Common myeloid progenitor, CD34-positive (primary cell): Measurements from ENCODE around the gene MTHFD1.

Experiments used
- CTCF ChIA-PET: fragments of 350-600 bp; sonication (Branson Sonifier 250); formaldehyde crosslinking; loops from one replicate; lab custom pipeline; 2021; ENCODE audit warnings: antibody characterized with exemption; lab: Charles Lee
- POLR2A ChIA-PET: fragments of 350-600 bp; sonication (Branson Sonifier 250); formaldehyde crosslinking; loops from one replicate; lab custom pipeline; 2021; ENCODE audit warnings: antibody characterized with exemption; lab: Charles Lee
- DNase-seq, 3 donors: peaks; one replicate each; pipeline versions ENCODE4 v3.0.0 to v3.0.0-alpha.2; 2013
- H3K27ac ChIP-seq, 2 experiments: 1 replicate in 1 of 2; 2 replicates in 1 of 2; pipeline ENCODE4 v1.7.0; 2013; ENCODE audit warnings: inconsistent platforms in 2 of 2, low read length in 2 of 2, mild to moderate bottlenecking in 2 of 2, low read depth in 1 of 2, moderate library complexity in 1 of 2; ENCODE audit not compliant: severe bottlenecking in 2 of 2, insufficient read depth in 1 of 2, poor library complexity in 1 of 2
- H3K27me3 ChIP-seq, 5 experiments: replicated peaks in 2 of 5; 1 replicate in 3 of 5; 2 replicates in 2 of 5; pipeline versions ENCODE4 v1.6.1 to v1.7.0; 2013; ENCODE audit warnings: low read length in 4 of 5, mild to moderate bottlenecking in 2 of 5, moderate library complexity in 2 of 5, inconsistent platforms in 1 of 5; ENCODE audit not compliant: insufficient read depth in 5 of 5, control insufficient read depth in 4 of 5
- H3K36me3 ChIP-seq, 4 experiments: 1 replicate in 2 of 4; 2 replicates in 2 of 4; pipeline versions ENCODE4 v1.6.1 to v1.7.0; 2013; ENCODE audit warnings: low read length in 3 of 4, control low read depth in 1 of 4, mild to moderate bottlenecking in 1 of 4; ENCODE audit not compliant: control insufficient read depth in 4 of 4, insufficient read depth in 4 of 4
- H3K4me1 ChIP-seq, 4 experiments: 1 replicate in 3 of 4; 2 replicates in 1 of 4; pipeline versions ENCODE4 v1.6.1 to v1.7.1; 2013; ENCODE audit warnings: low read length in 3 of 4, mild to moderate bottlenecking in 3 of 4, control low read depth in 1 of 4, inconsistent platforms in 1 of 4, moderate library complexity in 1 of 4; ENCODE audit not compliant: control insufficient read depth in 4 of 4, insufficient read depth in 4 of 4; ENCODE audit errors: control extremely low read depth in 1 of 4
- H3K4me3 ChIP-seq, 7 experiments: 1 replicate in 4 of 7; 2 replicates in 3 of 7; pipeline versions ENCODE4 v1.5.1 to v1.7.0; 2013; ENCODE audit warnings: mild to moderate bottlenecking in 7 of 7, low read length in 6 of 7, moderate library complexity in 6 of 7, inconsistent platforms in 2 of 7, low read depth in 2 of 7, control low read depth in 1 of 7; ENCODE audit not compliant: insufficient read depth in 4 of 7, control insufficient read depth in 1 of 7; ENCODE audit errors: extremely low read depth in 1 of 7
- H3K9me3 ChIP-seq, 5 experiments: 1 replicate in 4 of 5; 2 replicates in 1 of 5; pipeline versions ENCODE4 v1.6.1 to v1.7.1; 2013; ENCODE audit warnings: low read length in 4 of 5, mild to moderate bottlenecking in 2 of 5, inconsistent platforms in 1 of 5, low read depth in 1 of 5, moderate library complexity in 1 of 5; ENCODE audit not compliant: control insufficient read depth in 4 of 5, insufficient read depth in 2 of 5; ENCODE audit errors: control extremely low read depth in 1 of 5
- WGBS: methylation state at CpG from one replicate; pipeline ENCODE4 v1.1.5; 2013; ENCODE audit not compliant: insufficient coverage; 5-methylcytosine and 5-hydroxymethylcytosine counted together

Gene MTHFD1

GRCh38 chr14:64416348-64416932 is 28.3 kb downstream of the MTHFD1 start:
- Histone ChIP-seq H3K27me3 (no peaks in the 10 kb centered on the region), H3K27ac (no peak overlapping the region), H3K4me3 (no peak overlapping the region), H3K4me1 (no peaks in the 10 kb centered on the region), H3K9me3 (no peaks in the 10 kb centered on the region), H3K36me3 (peaks cover 32 to 77% (median 65%) of the 10 kb centered on the region in 4 experiments)
- DNase-seq = no peak
- 100% methylated on average over 1 of the region's 3 CpGs for WGBS
- CTCF ChIA-PET = interaction anchor here (1.0 kb wide), 1 partner anchor 14 kb away, joined by 3 read pairs; no protein-coding TSS in a partner anchor
- POLR2A ChIA-PET = interaction anchor here (0.9 kb wide), 1 partner anchor 13 kb away, joined by 3 read pairs; no protein-coding TSS in a partner anchor

GRCh38 chr14:64417055-64417770 is 29.1 kb downstream of the MTHFD1 start:
- CTCF ChIA-PET = interaction anchor here (0.8 to 8.9 kb wide), 3 partner anchors 10 to 15 kb away, joined by 3 to 53 read pairs (median 4); no protein-coding TSS in a partner anchor
- no CpG with 5 or more reads among the region's 5 CpGs for WGBS
- Histone ChIP-seq H3K9me3 (no peaks in the 10 kb centered on the region), H3K4me1 (no peaks in the 10 kb centered on the region), H3K27ac (no peak overlapping the region), H3K4me3 (no peak overlapping the region), H3K36me3 (peaks cover 30 to 80% (median 62%) of the 10 kb centered on the region in 4 experiments), H3K27me3 (no peaks in the 10 kb centered on the region)
- peak in 1 of 3 donors; percentile 5 for DNase-seq
- POLR2A ChIA-PET = no interaction called here

GRCh38 chr14:64417771-64418125 is 29.6 kb downstream of the MTHFD1 start:
- Histone ChIP-seq H3K27me3 (no peaks in the 10 kb centered on the region), H3K27ac (no peak overlapping the region), H3K9me3 (no peaks in the 10 kb centered on the region), H3K4me1 (no peaks in the 10 kb centered on the region), H3K4me3 (no peak overlapping the region), H3K36me3 (peaks cover 33 to 78% (median 60%) of the 10 kb centered on the region in 4 experiments)
- DNase-seq = no peak
- POLR2A ChIA-PET = no interaction called here
- 100% methylated on average over 2 of the region's 7 CpGs for WGBS
- CTCF ChIA-PET = interaction anchor here (0.8 to 8.9 kb wide), 2 partner anchors 11 to 14 kb away, joined by 4 to 53 read pairs; no protein-coding TSS in a partner anchor

- no peaks in the 10 kb centered on the region for H3K27me3 ChIP-seq
- 99% methylated on average over 7 of the region's 7 CpGs for WGBS
- no peaks in the 10 kb centered on the region for H3K4me1 ChIP-seq
- H3K9me3 ChIP-seq = no peaks in the 10 kb centered on the region
- POLR2A ChIA-PET = interaction anchor here (0.6 kb wide), 1 partner anchor 414 kb away, joined by 5 read pairs; no protein-coding TSS in a partner anchor
- no peak overlapping the region for H3K4me3 ChIP-seq
- CTCF ChIA-PET = interaction anchor here (1.1 to 8.9 kb wide), 3 partner anchors 9 to 15 kb away, joined by 3 to 53 read pairs (median 3); no protein-coding TSS in a partner anchor
- peaks cover 34 to 77% (median 60%) of the 10 kb centered on the region in 4 experiments for H3K36me3 ChIP-seq
- no peak for DNase-seq
- H3K27ac ChIP-seq = no peak overlapping the region
Measured at GRCh38 chr14:64419003-64419402, 30.9 kb downstream of the MTHFD1 start.

GRCh38 chr14:64421166-64421565 is 33.0 kb downstream of the MTHFD1 start:
- CTCF ChIA-PET = interaction anchor here (0.6 to 8.9 kb wide), 3 partner anchors 11 to 202 kb away, joined by 3 to 53 read pairs (median 4); no protein-coding TSS in a partner anchor
- H3K4me3 ChIP-seq = no peak overlapping the region
- no peaks in the 10 kb centered on the region for H3K4me1 ChIP-seq
- POLR2A ChIA-PET = no interaction called here
- H3K27me3 ChIP-seq = no peaks in the 10 kb centered on the region
- H3K36me3 ChIP-seq = peaks cover 34 to 84% (median 59%) of the 10 kb centered on the region in 4 experiments
- WGBS = 94% methylated on average over 3 of the region's 8 CpGs
- no peak for DNase-seq
- H3K27ac ChIP-seq = no peak overlapping the region
- H3K9me3 ChIP-seq = no peaks in the 10 kb centered on the region

- Histone ChIP-seq H3K9me3 (no peaks in the 10 kb centered on the region), H3K27me3 (no peaks in the 10 kb centered on the region), H3K4me3 (no peak overlapping the region), H3K4me1 (no peaks in the 10 kb centered on the region), H3K36me3 (peaks cover 31 to 83% (median 61%) of the 10 kb centered on the region in 4 experiments), H3K27ac (no peak overlapping the region)
- no peak for DNase-seq
- no CpG with 5 or more reads among the region's 1 CpG for WGBS
- CTCF ChIA-PET = interaction anchor here (1.2 to 8.9 kb wide), 2 partner anchors 10 to 15 kb away, joined by 3 to 53 read pairs; no protein-coding TSS in a partner anchor
- POLR2A ChIA-PET = interaction anchor here (0.6 kb wide), 1 partner anchor 456 kb away, joined by 3 read pairs; no protein-coding TSS in a partner anchor
Measured at GRCh38 chr14:64422005-64422404, 33.9 kb downstream of the MTHFD1 start.
